Activated naive CD4-positive, alpha-beta T cell treated with anti-CD3 and anti-CD28 coated beads for 36 hours (primary cell): ENCODE measurements around the gene ALS2. TPM values are rescaled to one million over a fixed set of nuclear protein-coding genes. Genes with fewer than 3 reads are reported as not detected.
"Not testable (repeated sequence)": the region's sequence is repeated elsewhere in the genome, so short reads cannot be mapped to it uniquely, and the experiment has no call there.

Source experiments
- CTCF ChIA-PET: fragments of 350-600 bp; sonication (Branson Sonifier 250); formaldehyde crosslinking; loops from one replicate; lab custom pipeline; 2021; ENCODE audit warnings: antibody characterized with exemption; lab: Charles Lee
- DNase-seq: peaks from one replicate; pipeline ENCODE4 v3.0.0-alpha.2; 2020
- H3K27ac Mint-ChIP-seq: one replicate; pipeline ENCODE4 v1.8.0; 2021; ENCODE audit warnings: mild to moderate bottlenecking, mixed read lengths
- H3K27me3 Mint-ChIP-seq: one replicate; pipeline ENCODE4 v1.8.0; 2021; ENCODE audit warnings: low read depth, mixed read lengths
- H3K36me3 Mint-ChIP-seq: one replicate; pipeline ENCODE4 v1.8.0; 2021; ENCODE audit warnings: low read depth, mixed read lengths
- H3K4me1 Mint-ChIP-seq: one replicate; pipeline ENCODE4 v1.8.0; 2021; ENCODE audit warnings: low read depth, mixed read lengths
- H3K4me3 Mint-ChIP-seq: one replicate; pipeline ENCODE4 v1.8.0; 2021; ENCODE audit warnings: mild to moderate bottlenecking, moderate library complexity, mixed read lengths
- H3K9me3 Mint-ChIP-seq: one replicate; pipeline ENCODE4 v1.8.0; 2021; ENCODE audit warnings: mixed read lengths
- intact Hi-C: fragments of 100-400 bp; cut with micrococcal nuclease; formaldehyde crosslinking; loops from one replicate; pipeline ENCODE4 v1.15.1; 2023
- total RNA-seq, 2 experiments: library from RNA; stranded (reverse); gene quantifications; one replicate each; pipeline ENCODE4 v1.2.3, GENCODE V29; 2021

The ALS2 gene
- total RNA-seq, 2 experiments from 2014 or later: 9.4 to 11.2 TPM

- Mint-ChIP-seq H3K4me1 (no peaks in the 10 kb centered on the region), H3K27ac (no peak overlapping the region), H3K27me3 (no peaks in the 10 kb centered on the region), H3K36me3 (peaks cover 6% of the 10 kb centered on the region), H3K9me3 (no peaks in the 10 kb centered on the region), H3K4me3 (no peak overlapping the region)
- DNase-seq: no peak
- intact Hi-C loops: no loop called here
- CTCF ChIA-PET: no interaction called here
These were observed 10.9 kb downstream of the ALS2 start for GRCh38 chr2:201769666-201770373.

- Mint-ChIP-seq H3K27me3 (no peaks in the 10 kb centered on the region), H3K27ac (no peak overlapping the region), H3K4me1 (no peaks in the 10 kb centered on the region), H3K4me3 (no peak overlapping the region), H3K9me3 (no peaks in the 10 kb centered on the region), H3K36me3 (peaks cover 8% of the 10 kb centered on the region)
- CTCF ChIA-PET: interaction anchor here (0.7 kb wide), 1 partner anchor 155 kb away, joined by 3 read pairs; no protein-coding TSS in a partner anchor
- intact Hi-C loops: no loop called here
- DNase-seq: no peak
These were observed 11.8 kb downstream of the ALS2 start for GRCh38 chr2:201768918-201769317.

- Mint-ChIP-seq H3K4me3 (no peak overlapping the region), H3K4me1 (no peaks in the 10 kb centered on the region), H3K36me3 (peaks cover 17% of the 10 kb centered on the region), H3K27me3 (no peaks in the 10 kb centered on the region), H3K9me3 (no peaks in the 10 kb centered on the region), H3K27ac (no peak overlapping the region)
- intact Hi-C loops: no loop called here
- DNase-seq: no peak
- CTCF ChIA-PET: no interaction called here
These were observed 14.9 kb downstream of the ALS2 start for GRCh38 chr2:201765799-201766198.

DNA sequence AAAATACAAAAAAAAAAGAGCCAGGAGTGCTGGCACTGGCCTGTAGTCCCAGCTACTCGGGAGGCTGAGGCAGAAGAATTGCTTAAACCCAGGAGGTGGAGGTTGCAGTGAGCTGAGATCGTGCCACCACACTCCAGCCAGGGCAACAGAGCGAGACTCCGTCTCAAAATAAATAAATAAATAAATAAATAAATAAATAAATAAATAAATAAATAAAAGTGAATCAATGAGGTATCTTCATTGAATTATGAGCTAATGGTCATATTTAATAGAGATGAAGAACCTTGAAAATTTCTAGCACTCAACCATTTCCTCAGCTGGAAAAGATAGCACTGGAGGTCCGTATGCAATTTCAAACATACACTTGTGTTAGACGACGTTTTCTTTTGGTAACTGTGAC lies 16.3 kb downstream of the ALS2 start:
- DNase-seq, H3K9me3 Mint-ChIP-seq, H3K27me3 Mint-ChIP-seq, H3K27ac Mint-ChIP-seq, H3K4me3 Mint-ChIP-seq, H3K4me1 Mint-ChIP-seq, intact Hi-C loops: not testable (repeated sequence)
- peaks cover 19% of the 10 kb centered on the region for H3K36me3 Mint-ChIP-seq
- CTCF ChIA-PET: interaction anchor here (0.8 kb wide), 1 partner anchor 17 kb away, joined by 3 read pairs; the partner anchor contains the start of gene ALS2

GRCh38 chr2:201761101-201761500 lies 19.6 kb downstream of the ALS2 start:
- no peak overlapping the region for H3K4me3 Mint-ChIP-seq
- CTCF ChIA-PET: no interaction called here
- no peaks in the 10 kb centered on the region for H3K9me3 Mint-ChIP-seq
- no peaks in the 10 kb centered on the region for H3K4me1 Mint-ChIP-seq
- H3K27ac Mint-ChIP-seq: no peak overlapping the region
- no peaks in the 10 kb centered on the region for H3K27me3 Mint-ChIP-seq
- peaks cover 17% of the 10 kb centered on the region for H3K36me3 Mint-ChIP-seq
- no peak for DNase-seq
- intact Hi-C loops: no loop called here

DNA sequence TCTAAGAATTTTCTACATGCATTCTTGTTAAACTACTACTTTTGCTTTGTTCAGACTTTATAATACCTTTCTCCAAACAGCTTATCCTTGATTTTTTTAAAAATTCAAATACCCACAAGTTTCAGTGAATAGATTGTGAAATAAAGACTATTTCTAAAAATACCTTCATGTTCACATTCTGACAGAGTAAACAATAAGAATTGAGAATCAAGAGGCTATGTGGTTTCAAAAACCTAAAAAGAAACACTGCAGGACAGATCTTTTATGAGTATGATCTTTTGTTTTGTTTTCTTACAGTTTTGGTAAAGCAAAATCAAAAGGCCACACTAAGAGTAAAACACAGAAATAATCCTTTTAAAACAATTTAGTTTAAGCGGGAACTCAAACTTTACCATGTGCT lies 21.2 kb downstream of the ALS2 start:
- CTCF ChIA-PET: no interaction called here
- intact Hi-C loops: no loop called here
- H3K27ac Mint-ChIP-seq: no peak overlapping the region

DNA sequence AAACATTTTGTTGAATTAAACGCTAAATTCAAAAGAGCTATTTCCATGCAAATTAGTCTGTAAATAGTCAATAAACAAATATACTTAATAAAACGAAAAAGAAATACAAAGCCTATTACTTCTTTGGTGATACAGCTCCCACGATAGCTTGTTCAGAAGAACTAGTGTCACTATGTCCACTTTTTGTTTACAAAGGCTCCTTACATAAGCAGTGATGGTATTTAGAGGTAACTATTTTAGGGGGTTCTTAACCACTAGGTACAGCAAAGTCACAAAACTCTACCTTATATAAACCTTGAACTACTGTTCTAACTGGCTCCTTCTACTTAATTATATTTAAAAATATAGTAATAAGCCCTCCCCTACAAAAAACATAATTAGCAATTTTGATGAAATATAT lies 21.9 kb downstream of the ALS2 start:
- no peaks in the 10 kb centered on the region for H3K9me3 Mint-ChIP-seq
- H3K4me3 Mint-ChIP-seq: no peak overlapping the region
- CTCF ChIA-PET: interaction anchor here (0.6 kb wide), 1 partner anchor 38 kb away, joined by 3 read pairs; no protein-coding TSS in a partner anchor
- DNase-seq: no peak
- intact Hi-C loops: no loop called here
- no peak overlapping the region for H3K27ac Mint-ChIP-seq
- H3K4me1 Mint-ChIP-seq: no peaks in the 10 kb centered on the region
- H3K27me3 Mint-ChIP-seq: no peaks in the 10 kb centered on the region
- H3K36me3 Mint-ChIP-seq: peaks cover 14% of the 10 kb centered on the region

More for the DNA sequence above, 21.2 kb downstream of the ALS2 start:
- no peak for DNase-seq
- H3K9me3 Mint-ChIP-seq: no peaks in the 10 kb centered on the region
- H3K4me3 Mint-ChIP-seq: no peak overlapping the region
- no peaks in the 10 kb centered on the region for H3K4me1 Mint-ChIP-seq
- H3K27me3 Mint-ChIP-seq: no peaks in the 10 kb centered on the region
- H3K36me3 Mint-ChIP-seq: peaks cover 16% of the 10 kb centered on the region

DNA sequence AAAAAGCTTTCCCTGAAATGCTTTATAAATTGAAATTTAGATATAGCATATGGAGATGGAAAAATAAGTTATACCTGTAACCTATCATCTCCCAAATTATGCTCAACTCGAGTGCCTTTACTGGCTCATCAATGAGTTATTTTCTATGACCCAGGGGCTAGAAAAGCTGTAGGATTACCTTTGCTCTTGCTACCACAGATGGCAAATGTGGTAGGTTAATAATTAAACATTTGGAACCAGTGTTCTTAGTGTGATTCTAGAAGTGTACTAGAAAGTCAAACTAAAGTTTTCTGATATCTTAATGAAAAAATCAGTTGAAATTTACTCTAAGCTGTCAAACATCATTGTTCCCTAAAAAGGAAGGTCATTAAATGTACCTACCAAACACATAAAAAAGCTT lies 22.5 kb downstream of the ALS2 start:
- CTCF ChIA-PET: no interaction called here
- Mint-ChIP-seq H3K27me3 (no peaks in the 10 kb centered on the region), H3K36me3 (peaks cover 12% of the 10 kb centered on the region), H3K4me1 (no peaks in the 10 kb centered on the region), H3K4me3 (no peak overlapping the region), H3K27ac (no peak overlapping the region), H3K9me3 (no peaks in the 10 kb centered on the region)
- no peak for DNase-seq
- intact Hi-C loops: no loop called here

GRCh38 chr2:201754717-201755415 lies 25.9 kb downstream of the ALS2 start:
- CTCF ChIA-PET: no interaction called here
- intact Hi-C loops: no loop called here

DNA sequence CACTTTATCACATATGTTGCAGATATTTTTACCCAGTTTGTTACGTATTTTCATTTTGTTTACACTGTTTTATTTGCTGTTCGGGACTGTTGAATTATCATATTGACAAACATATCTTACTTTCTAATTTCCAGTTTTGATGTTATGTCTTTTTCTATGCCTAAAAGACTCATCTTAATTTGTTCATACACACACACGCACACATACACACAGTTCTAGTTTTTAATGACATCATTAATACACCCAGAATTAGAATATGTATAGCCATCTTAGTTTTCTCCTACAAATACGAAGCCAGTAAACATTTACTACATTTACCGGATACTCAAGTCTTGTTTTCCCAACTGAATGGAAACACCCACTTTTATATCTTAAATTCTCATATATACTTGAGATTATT lies 29.2 kb downstream of the ALS2 start:
- no peaks in the 10 kb centered on the region for H3K9me3 Mint-ChIP-seq
- DNase-seq: no peak
- H3K36me3 Mint-ChIP-seq: peaks cover 1% of the 10 kb centered on the region
- no peak overlapping the region for H3K27ac Mint-ChIP-seq
- CTCF ChIA-PET: no interaction called here
- H3K4me3 Mint-ChIP-seq: no peak overlapping the region
- no peaks in the 10 kb centered on the region for H3K4me1 Mint-ChIP-seq
- no peaks in the 10 kb centered on the region for H3K27me3 Mint-ChIP-seq
- intact Hi-C loops: no loop called here

More at GRCh38 chr2:201754717-201755415, 25.9 kb downstream of the ALS2 start:
- H3K4me3 Mint-ChIP-seq: no peak overlapping the region
- H3K36me3 Mint-ChIP-seq: peaks cover 3% of the 10 kb centered on the region
- no peaks in the 10 kb centered on the region for H3K9me3 Mint-ChIP-seq
- DNase-seq: no peak
- H3K27ac Mint-ChIP-seq: no peak overlapping the region
- H3K4me1 Mint-ChIP-seq: no peaks in the 10 kb centered on the region
- H3K27me3 Mint-ChIP-seq: no peaks in the 10 kb centered on the region

DNA sequence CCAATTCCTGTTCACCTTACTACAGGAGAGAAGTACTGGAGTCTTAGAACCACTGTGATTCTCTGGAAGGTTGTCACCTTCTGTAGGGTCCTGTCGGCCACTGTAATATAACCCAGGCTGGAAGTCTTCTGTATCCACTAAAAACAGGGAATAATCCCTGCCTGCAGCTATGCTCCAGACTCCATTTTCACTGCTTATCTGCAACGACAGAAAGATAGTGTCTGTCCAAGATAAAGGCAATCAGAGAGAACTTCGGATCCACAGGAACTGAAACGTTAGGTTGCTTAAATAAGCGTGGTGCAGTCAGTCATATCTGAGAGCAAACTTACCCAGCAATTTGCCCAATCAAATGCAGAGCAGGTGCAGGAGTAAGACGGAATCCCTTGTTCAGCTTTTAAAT lies 34.2 kb downstream of the ALS2 start:
- no peak overlapping the region for H3K4me3 Mint-ChIP-seq
- intact Hi-C loops: no loop called here
- H3K9me3 Mint-ChIP-seq: no peaks in the 10 kb centered on the region
- CTCF ChIA-PET: no interaction called here
- no peak for DNase-seq
- H3K27ac Mint-ChIP-seq: no peak overlapping the region
- no peaks in the 10 kb centered on the region for H3K4me1 Mint-ChIP-seq
- peaks cover 8% of the 10 kb centered on the region for H3K36me3 Mint-ChIP-seq
- H3K27me3 Mint-ChIP-seq: no peaks in the 10 kb centered on the region

DNA sequence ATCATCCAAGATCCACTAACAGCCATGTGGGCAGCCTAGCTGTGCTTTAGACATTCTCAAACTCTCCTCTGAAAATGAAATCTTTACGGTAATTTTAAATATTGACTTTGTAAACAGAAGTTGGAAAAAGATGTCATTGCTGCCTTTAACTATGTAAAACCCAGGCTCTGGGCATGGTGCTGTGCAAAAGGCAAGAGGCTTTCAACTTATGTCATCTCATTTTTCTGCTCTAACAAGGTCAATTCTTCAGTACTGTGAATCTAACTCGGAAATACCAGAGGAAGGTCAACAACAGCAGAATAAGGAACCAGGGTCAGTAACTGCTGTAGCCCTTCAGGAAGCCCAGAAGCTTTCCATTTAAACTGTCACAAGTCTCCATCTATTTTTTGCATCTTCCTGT lies 45.2 kb downstream of the ALS2 start:
- H3K4me1 Mint-ChIP-seq: peaks cover 10% of the 10 kb centered on the region
- CTCF ChIA-PET: no interaction called here
- no peaks in the 10 kb centered on the region for H3K27me3 Mint-ChIP-seq
- H3K4me3 Mint-ChIP-seq: no peak overlapping the region
- peaks cover 5% of the 10 kb centered on the region for H3K9me3 Mint-ChIP-seq
- peaks cover 29% of the 10 kb centered on the region for H3K36me3 Mint-ChIP-seq
- no peak for DNase-seq
- H3K27ac Mint-ChIP-seq: no peak overlapping the region
- intact Hi-C loops: no loop called here

GRCh38 chr2:201734111-201734510 lies 46.6 kb downstream of the ALS2 start:
- Mint-ChIP-seq H3K27me3 (no peaks in the 10 kb centered on the region), H3K9me3 (peaks cover 5% of the 10 kb centered on the region), H3K4me3 (no peak overlapping the region), H3K27ac (no peak overlapping the region), H3K4me1 (peaks cover 11% of the 10 kb centered on the region), H3K36me3 (peaks cover 28% of the 10 kb centered on the region)
- intact Hi-C loops: no loop called here
- CTCF ChIA-PET: interaction anchor here (0.7 kb wide), 1 partner anchor 22 kb away, joined by 3 read pairs; no protein-coding TSS in a partner anchor
- no peak for DNase-seq
